B cell (primary cell): Measurements from ENCODE around the gene TTF1.

Experiments
- EZH2 ChIP-seq: IDR thresholded peaks from 2 replicates; pipeline ENCODE4 v1.6.1; 2012; ENCODE audit warnings: borderline replicate concordance, low read depth, mild to moderate bottlenecking, moderate library complexity, low read length; ENCODE audit not compliant: insufficient read depth, poor library complexity, severe bottlenecking
- TF ChIP-seq, protein P1 (sequence below): fragments of 200-600 bp; IDR thresholded peaks from one replicate; pipeline ENCODE4 v1.8.0; 2022; ENCODE audit warnings: antibody characterized with exemption, mild to moderate bottlenecking

GRCh38 chr9:132395560-132395959 lies 11.1 kb downstream of the TTF1 start:
- TF ChIP-seq, protein P1, sequence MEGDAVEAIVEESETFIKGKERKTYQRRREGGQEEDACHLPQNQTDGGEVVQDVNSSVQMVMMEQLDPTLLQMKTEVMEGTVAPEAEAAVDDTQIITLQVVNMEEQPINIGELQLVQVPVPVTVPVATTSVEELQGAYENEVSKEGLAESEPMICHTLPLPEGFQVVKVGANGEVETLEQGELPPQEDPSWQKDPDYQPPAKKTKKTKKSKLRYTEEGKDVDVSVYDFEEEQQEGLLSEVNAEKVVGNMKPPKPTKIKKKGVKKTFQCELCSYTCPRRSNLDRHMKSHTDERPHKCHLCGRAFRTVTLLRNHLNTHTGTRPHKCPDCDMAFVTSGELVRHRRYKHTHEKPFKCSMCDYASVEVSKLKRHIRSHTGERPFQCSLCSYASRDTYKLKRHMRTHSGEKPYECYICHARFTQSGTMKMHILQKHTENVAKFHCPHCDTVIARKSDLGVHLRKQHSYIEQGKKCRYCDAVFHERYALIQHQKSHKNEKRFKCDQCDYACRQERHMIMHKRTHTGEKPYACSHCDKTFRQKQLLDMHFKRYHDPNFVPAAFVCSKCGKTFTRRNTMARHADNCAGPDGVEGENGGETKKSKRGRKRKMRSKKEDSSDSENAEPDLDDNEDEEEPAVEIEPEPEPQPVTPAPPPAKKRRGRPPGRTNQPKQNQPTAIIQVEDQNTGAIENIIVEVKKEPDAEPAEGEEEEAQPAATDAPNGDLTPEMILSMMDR, result no peak
- no peak for TF ChIP-seq EZH2
